IMR-90 (cell line): ENCODE data around the gene DUSP22.

ENCODE experiments used
- CEBPB ChIP-seq: IDR thresholded peaks from 2 replicates; pipeline ENCODE4 v1.6.1; 2012; ENCODE audit warnings: low read depth, low read length, improper control_type of control experiment
- POLR2A ChIP-seq: IDR thresholded peaks from 2 replicates; pipeline ENCODE4 v1.6.1; 2012; ENCODE audit warnings: mild to moderate bottlenecking, low read depth, low read length
- RAD21 ChIP-seq: IDR thresholded peaks from 2 replicates; pipeline ENCODE4 v1.6.1; 2012; ENCODE audit warnings: low read length, improper control_type of control experiment
- RCOR1 ChIP-seq: IDR thresholded peaks from 2 replicates; pipeline ENCODE4 v1.6.1; 2012; ENCODE audit warnings: mild to moderate bottlenecking, low read length, improper control_type of control experiment; ENCODE audit not compliant: insufficient replicate concordance
- TF ChIP-seq, protein P1 (sequence below): conservative IDR thresholded peaks from 2 replicates; pipeline ENCODE4 v1.5.1; 2012; ENCODE audit warnings: mild to moderate bottlenecking, low read depth, low read length, improper control_type of control experiment

DNA sequence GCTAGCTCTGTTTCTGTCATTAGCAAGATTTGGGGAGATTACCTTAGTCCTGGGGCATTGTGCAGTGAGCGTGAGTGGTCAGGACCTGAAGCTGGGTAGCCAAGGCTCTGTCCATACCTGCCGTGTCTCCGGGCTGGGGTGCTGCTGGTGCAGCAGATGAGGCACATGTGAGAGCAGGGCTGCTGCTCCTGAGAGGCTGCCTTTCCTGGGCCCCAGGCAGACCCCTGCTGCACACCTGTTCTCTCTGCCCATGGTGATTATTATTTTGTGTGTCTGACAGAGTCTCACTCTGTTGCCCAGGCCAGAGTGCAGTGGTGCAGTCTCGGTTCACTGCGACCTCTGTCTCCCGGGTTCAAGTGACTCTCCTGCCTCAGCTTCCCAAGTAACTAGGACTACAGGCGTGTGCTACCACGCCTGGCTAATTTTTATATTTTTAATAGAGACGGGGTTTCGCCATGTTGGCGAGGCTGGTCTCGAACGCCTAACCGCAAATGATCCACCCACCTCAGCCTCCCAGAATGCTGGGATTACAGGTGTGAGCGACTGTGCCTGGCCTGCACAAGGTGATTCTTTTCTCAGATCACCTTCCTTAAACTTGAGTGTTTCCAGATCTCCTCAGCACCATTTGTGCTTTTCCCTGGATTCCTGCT lies 62.5 kb downstream of the DUSP22 start:
- TF ChIP-seq, protein P1, sequence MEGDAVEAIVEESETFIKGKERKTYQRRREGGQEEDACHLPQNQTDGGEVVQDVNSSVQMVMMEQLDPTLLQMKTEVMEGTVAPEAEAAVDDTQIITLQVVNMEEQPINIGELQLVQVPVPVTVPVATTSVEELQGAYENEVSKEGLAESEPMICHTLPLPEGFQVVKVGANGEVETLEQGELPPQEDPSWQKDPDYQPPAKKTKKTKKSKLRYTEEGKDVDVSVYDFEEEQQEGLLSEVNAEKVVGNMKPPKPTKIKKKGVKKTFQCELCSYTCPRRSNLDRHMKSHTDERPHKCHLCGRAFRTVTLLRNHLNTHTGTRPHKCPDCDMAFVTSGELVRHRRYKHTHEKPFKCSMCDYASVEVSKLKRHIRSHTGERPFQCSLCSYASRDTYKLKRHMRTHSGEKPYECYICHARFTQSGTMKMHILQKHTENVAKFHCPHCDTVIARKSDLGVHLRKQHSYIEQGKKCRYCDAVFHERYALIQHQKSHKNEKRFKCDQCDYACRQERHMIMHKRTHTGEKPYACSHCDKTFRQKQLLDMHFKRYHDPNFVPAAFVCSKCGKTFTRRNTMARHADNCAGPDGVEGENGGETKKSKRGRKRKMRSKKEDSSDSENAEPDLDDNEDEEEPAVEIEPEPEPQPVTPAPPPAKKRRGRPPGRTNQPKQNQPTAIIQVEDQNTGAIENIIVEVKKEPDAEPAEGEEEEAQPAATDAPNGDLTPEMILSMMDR: no peak
- no peak for TF ChIP-seq RCOR1
- no peak for TF ChIP-seq POLR2A
- no peak for TF ChIP-seq CEBPB
- no peak for TF ChIP-seq RAD21
